ENCODE results near the gene FAM120B.
"Not testable (repeated sequence)": the region's sequence is repeated elsewhere in the genome, so short reads cannot be mapped to it uniquely, and the experiment has no call there.

FAM120B gene

GRCh38 chr6:170394980-170395379 is 88.4 kb downstream of the FAM120B start:
- no peak for DNase-seq

- not testable (repeated sequence) for DNase-seq
Measured at GRCh38 chr6:170398743-170399369, 92.3 kb downstream of the FAM120B start.

- not testable (repeated sequence) for DNase-seq
Measured at GRCh38 chr6:170399955-170400558, 93.5 kb downstream of the FAM120B start.

- DNase-seq, result no peak
Measured at GRCh38 chr6:170402318-170403040, 95.9 kb downstream of the FAM120B start.

GRCh38 chr6:170403451-170403850 is 96.9 kb downstream of the FAM120B start:
- DNase-seq, result no peak

- DNase-seq, result no peak
Measured at GRCh38 chr6:170404036-170404435, 97.5 kb downstream of the FAM120B start.

GRCh38 chr6:170404697-170405096 is 98.1 kb downstream of the FAM120B start:
- no peak for DNase-seq

GRCh38 chr6:170405311-170405975 is 98.9 kb downstream of the FAM120B start:
- DNase-seq, result no peak

- DNase-seq, result no peak
Measured at GRCh38 chr6:170407200-170407599, 100.6 kb downstream of the FAM120B start.

GRCh38 chr6:170407932-170408331 is 101.4 kb downstream of the FAM120B start:
- no peak for DNase-seq

GRCh38 chr6:170409746-170410145 is 103.2 kb downstream of the FAM120B start:
- DNase-seq, result not testable (repeated sequence)

- DNase-seq, result no peak
Measured at GRCh38 chr6:170410241-170410640, 103.7 kb downstream of the FAM120B start.

GRCh38 chr6:170415318-170415717 is 108.8 kb downstream of the FAM120B start:
- no peak for DNase-seq

- DNase-seq, result no peak
Measured at GRCh38 chr6:170416303-170416702, 109.7 kb downstream of the FAM120B start.

- DNase-seq, result no peak
Measured at GRCh38 chr6:170416959-170417606, 110.5 kb downstream of the FAM120B start.

GRCh38 chr6:170417881-170418280 is 111.3 kb downstream of the FAM120B start:
- no peak for DNase-seq

GRCh38 chr6:170420283-170420682 is 113.7 kb downstream of the FAM120B start:
- DNase-seq, result no peak

GRCh38 chr6:170420791-170421776 is 114.5 kb downstream of the FAM120B start:
- DNase-seq, result no peak

- no peak for DNase-seq
Measured at GRCh38 chr6:170421921-170422320, 115.4 kb downstream of the FAM120B start.

GRCh38 chr6:170423030-170423429 is 116.5 kb downstream of the FAM120B start:
- DNase-seq, result no peak

- no peak for DNase-seq
Measured at GRCh38 chr6:170423814-170424603, 117.5 kb downstream of the FAM120B start.

Measured in central memory CD4-positive, alpha-beta T cell (primary cell).